COLO668 (cell line): ENCODE data around the gene KAZN.

ENCODE experiments used
- DNase-seq: peaks from one replicate; lab custom pipeline; 2025; ENCODE audit not compliant: unreplicated experiment; lab: John Stamatoyannopoulos, UW

KAZN gene

DNA sequence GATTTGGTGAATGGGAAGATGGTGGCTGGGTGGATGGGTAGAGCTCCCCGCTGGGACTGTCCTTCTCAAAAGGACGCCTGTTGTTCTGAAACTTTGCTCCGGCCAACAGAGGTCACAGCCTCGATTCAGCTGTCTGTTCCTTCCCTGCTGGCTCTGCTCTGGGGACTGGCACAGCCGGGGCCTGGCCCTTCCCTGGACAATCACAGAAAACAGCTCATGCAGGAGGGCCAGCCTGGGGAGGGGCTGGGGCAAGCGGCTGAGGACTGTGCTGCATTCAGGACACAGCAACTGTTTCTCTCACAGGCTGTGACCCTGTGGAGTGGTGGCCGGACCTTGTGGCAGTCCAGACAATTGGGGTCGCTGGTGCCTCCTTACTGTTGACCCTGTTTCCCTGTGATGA is 444.4 kb downstream of the KAZN start:
- no peak for DNase-seq

GRCh38 chr1:15043934-15044333 is 445.4 kb downstream of the KAZN start:
- no peak for DNase-seq

DNA sequence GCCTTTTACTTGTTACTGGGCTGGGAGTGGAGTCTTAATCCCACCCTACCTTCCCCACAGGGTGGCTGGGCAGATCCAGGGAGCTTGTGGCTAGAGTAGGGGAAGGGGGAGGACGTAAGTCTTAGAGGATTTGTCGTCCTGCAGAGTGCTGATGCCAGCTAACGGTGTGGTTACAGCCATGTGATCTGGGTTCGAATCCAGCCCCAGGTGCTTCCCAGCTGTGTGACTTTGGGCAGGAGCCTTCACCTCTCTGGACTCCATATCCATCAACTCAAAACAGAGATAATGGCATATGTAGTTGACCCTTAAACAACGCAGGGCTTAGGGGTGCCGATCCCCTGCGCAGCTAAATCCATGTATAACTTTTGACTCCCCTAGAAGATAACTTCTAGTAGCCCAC is 446.6 kb downstream of the KAZN start:
- DNase-seq: no peak

GRCh38 chr1:15046487-15047165 is 448.1 kb downstream of the KAZN start:
- DNase-seq: peak; percentile 71

GRCh38 chr1:15047237-15047636 is 448.8 kb downstream of the KAZN start:
- no peak for DNase-seq

DNA sequence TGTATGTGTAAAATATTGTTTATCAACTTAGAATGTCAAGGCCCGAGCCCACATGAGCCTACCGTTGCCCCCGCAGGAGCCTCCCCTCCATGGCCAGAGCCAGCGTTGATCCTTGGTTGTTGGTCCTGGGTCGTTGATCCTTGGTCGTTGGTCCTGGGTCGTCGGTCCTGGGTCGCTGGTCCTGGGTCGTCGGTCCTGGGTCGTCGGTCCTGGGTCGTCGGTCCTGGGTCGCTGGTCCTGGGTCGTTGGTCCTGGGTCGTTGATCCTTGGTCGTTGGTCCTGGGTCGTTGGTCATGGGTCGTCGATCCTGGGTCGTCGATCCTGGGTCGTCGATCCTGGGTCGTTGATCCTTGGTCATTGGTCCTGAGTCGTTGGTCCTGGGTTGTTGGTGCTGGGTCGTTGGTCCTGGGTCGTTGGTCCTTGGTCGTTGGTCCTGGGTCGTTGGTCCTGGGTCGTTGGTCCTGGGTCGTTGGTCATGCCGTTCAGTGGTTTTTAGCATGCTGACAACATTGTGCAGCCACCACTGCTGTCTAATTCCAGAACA is 450.0 kb downstream of the KAZN start:
- DNase-seq: no peak

DNA sequence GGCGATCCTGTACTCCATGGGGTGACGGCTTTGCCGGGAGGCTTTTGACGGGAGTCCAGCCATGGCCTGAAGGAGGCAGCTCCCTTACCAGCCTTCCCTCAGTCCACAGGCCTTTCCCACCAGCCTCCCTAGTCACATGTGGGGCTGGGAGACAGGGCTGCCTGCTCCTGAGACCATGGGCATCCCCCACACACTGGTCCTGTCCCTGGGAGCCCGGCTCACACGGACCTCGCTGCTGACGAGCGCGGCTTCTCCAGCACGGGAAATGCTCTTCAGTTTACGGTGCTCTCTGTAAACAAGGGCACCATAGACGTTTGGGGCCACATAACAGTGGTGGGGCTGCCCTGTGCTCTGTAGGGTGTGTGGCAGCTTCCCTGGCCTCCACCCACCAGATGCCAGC is 450.6 kb downstream of the KAZN start:
- no peak for DNase-seq

GRCh38 chr1:15051882-15052528 is 453.5 kb downstream of the KAZN start:
- DNase-seq: no peak

GRCh38 chr1:15053153-15053552 is 454.7 kb downstream of the KAZN start:
- DNase-seq: no peak

GRCh38 chr1:15055736-15056415 is 457.4 kb downstream of the KAZN start:
- DNase-seq: no peak

DNA sequence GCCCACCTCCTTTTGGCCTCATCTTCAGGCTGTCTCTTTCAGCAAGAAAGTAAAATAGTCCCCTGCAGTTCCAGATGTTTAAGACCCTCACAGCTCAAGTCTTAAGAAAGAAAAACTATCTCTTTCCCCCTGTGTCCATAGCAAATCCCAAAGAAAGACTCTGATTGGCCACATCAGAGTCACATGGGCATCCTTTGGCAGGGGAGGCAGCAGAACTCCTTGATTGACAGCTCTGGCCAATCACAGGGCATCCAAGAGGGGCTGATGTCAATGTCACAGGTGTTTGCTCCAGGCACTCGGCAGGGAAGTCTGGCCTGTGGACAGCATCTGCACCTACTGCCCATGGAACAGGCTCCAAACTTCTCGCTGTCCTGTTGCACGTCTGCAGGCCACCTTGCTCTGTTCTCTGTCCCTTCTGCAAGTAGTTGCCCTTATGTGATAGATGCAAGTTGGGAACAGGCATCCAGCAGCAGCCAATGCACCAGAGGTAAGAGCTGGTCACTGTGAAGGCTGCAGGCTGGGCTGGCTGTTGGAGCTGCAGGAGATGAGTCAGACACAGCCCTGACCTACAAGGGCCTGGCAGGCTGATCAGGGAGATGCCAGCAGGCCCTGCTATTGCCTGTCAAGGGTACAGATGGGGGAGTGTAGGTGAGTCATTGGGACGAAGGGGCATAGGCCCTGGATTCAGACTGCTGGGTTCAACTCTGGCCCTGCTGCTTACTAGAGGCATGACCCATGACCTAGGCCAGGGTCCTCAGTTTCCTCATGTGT is 458.2 kb downstream of the KAZN start:
- DNase-seq: no peak

GRCh38 chr1:15057834-15058233 is 459.3 kb downstream of the KAZN start:
- no peak for DNase-seq

- no peak for DNase-seq
These were observed 459.8 kb downstream of the KAZN start for GRCh38 chr1:15058261-15058660.

GRCh38 chr1:15060104-15060503 is 461.6 kb downstream of the KAZN start:
- DNase-seq: no peak

- DNase-seq: peak; percentile 23
These were observed 464.1 kb downstream of the KAZN start for GRCh38 chr1:15062479-15063099.

GRCh38 chr1:15063346-15063745 is 464.9 kb downstream of the KAZN start:
- DNase-seq: no peak

DNA sequence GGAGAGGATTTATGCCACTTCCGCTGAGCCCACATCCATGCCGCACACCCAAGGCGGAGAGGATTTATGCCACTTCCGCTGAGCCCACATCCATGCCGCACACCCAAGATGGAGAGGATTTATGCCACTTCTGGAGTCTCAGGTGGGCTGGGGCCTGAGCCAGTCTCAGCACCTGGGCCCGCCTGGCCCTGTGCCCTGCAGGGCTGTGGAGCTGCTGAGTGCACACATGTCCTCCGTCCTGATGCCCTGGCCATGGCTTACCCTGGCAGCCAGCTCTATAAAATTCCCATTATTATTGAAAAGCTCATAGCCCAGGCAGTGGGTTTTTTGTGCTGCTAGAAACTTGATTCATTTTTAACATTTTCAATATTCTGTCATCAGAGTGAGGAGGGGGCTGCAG is 465.3 kb downstream of the KAZN start:
- DNase-seq: no peak

- no peak for DNase-seq
These were observed 465.9 kb downstream of the KAZN start for GRCh38 chr1:15064217-15064929.

DNA sequence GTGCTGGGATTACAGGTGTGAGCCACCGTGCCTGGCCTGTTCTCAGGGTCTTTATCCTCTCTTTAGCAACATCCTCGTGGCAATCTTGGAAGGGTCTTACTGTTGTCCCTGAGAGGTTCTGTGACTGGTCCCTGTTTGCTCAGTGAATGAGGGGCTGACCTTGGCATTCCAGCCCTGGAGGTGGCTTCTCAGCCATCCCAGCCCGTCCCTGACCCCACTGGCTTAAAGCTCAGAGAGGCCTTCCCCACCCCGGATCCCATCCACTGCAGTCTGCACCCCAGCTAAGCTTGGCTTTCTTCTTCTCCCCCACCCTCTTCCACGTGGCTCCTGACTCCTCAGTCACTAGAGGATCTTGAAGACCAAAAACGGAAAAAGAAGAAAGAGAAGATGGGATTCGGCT is 466.8 kb downstream of the KAZN start:
- DNase-seq: no peak

GRCh38 chr1:15065736-15066135 is 467.3 kb downstream of the KAZN start:
- DNase-seq: no peak
